ENCODE measurements around the gene LRRC59.
"Not testable (repeated sequence)": the region's sequence is repeated elsewhere in the genome, so short reads cannot be mapped to it uniquely, and the experiment has no call there.

The LRRC59 gene

GRCh38 chr17:50423553-50424159 lies 26.3 kb upstream of the LRRC59 start:
- TF ChIP-seq POLR2AphosphoS5 (IDR thresholded peaks at IDR 0.05; ENCODE audit: low read depth, low read length) (no peak), POLR2A (IDR thresholded peaks at IDR 0.05; ENCODE audit: low read depth, low read length) (no peak), TAF1 (IDR thresholded peaks at IDR 0.05; ENCODE audit: borderline replicate concordance, low read depth, low read length) (no peak)
- FAIRE-seq (no peak), DNase-seq (ENCODE audit: insufficient read length) (no peak)

GRCh38 chr17:50422738-50423137 lies 25.4 kb upstream of the LRRC59 start:
- DNase-seq (ENCODE audit: insufficient read length), result no peak
- no peak for TF ChIP-seq POLR2AphosphoS5 (IDR thresholded peaks at IDR 0.05; ENCODE audit: low read depth, low read length)
- no peak for TF ChIP-seq TAF1 (IDR thresholded peaks at IDR 0.05; ENCODE audit: borderline replicate concordance, low read depth, low read length)
- FAIRE-seq, result no peak

- DNase-seq (ENCODE audit: insufficient read length) (no peak), FAIRE-seq (no peak)
- TF ChIP-seq POLR2A (IDR thresholded peaks at IDR 0.05; ENCODE audit: low read depth, low read length), result no peak
Measured at GRCh38 chr17:50421308-50422051, 24.2 kb upstream of the LRRC59 start.

GRCh38 chr17:50420419-50421112 lies 23.2 kb upstream of the LRRC59 start:
- no peak for DNase-seq (ENCODE audit: insufficient read length)
- TF ChIP-seq POLR2AphosphoS5 (IDR thresholded peaks at IDR 0.05; ENCODE audit: low read depth, low read length), result no peak
- no peak for TF ChIP-seq POLR2A (IDR thresholded peaks at IDR 0.05; ENCODE audit: low read depth, low read length)
- no peak for TF ChIP-seq TAF1 (IDR thresholded peaks at IDR 0.05; ENCODE audit: borderline replicate concordance, low read depth, low read length)

GRCh38 chr17:50419577-50419976 lies 22.3 kb upstream of the LRRC59 start:
- not testable (repeated sequence) for FAIRE-seq; DNase-seq (ENCODE audit: insufficient read length)

More at GRCh38 chr17:50420419-50421112, 23.2 kb upstream of the LRRC59 start:
- no peak for FAIRE-seq

- DNase-seq (ENCODE audit: insufficient read length) (no peak), FAIRE-seq (no peak)
- TF ChIP-seq TAF1 (IDR thresholded peaks at IDR 0.05; ENCODE audit: borderline replicate concordance, low read depth, low read length) (no peak), POLR2A (IDR thresholded peaks at IDR 0.05; ENCODE audit: low read depth, low read length) (no peak), POLR2AphosphoS5 (IDR thresholded peaks at IDR 0.05; ENCODE audit: low read depth, low read length) (no peak)
Measured at GRCh38 chr17:50414808-50415207, 17.5 kb upstream of the LRRC59 start.

GRCh38 chr17:50412188-50412732 lies 14.9 kb upstream of the LRRC59 start:
- no peak for DNase-seq (ENCODE audit: insufficient read length)
- FAIRE-seq, result no peak
- TF ChIP-seq POLR2AphosphoS5 (IDR thresholded peaks at IDR 0.05; ENCODE audit: low read depth, low read length) (no peak), TAF1 (IDR thresholded peaks at IDR 0.05; ENCODE audit: borderline replicate concordance, low read depth, low read length) (no peak), POLR2A (IDR thresholded peaks at IDR 0.05; ENCODE audit: low read depth, low read length) (no peak)

- FAIRE-seq (no peak), DNase-seq (ENCODE audit: insufficient read length) (no peak)
- TF ChIP-seq POLR2AphosphoS5 (IDR thresholded peaks at IDR 0.05; ENCODE audit: low read depth, low read length) (no peak), TAF1 (IDR thresholded peaks at IDR 0.05; ENCODE audit: borderline replicate concordance, low read depth, low read length) (no peak), POLR2A (IDR thresholded peaks at IDR 0.05; ENCODE audit: low read depth, low read length) (no peak)
Measured at GRCh38 chr17:50407921-50408320, 10.6 kb upstream of the LRRC59 start.

GRCh38 chr17:50406578-50406977 lies 9.3 kb upstream of the LRRC59 start:
- TF ChIP-seq TAF1 (IDR thresholded peaks at IDR 0.05; ENCODE audit: borderline replicate concordance, low read depth, low read length) (no peak), POLR2A (IDR thresholded peaks at IDR 0.05; ENCODE audit: low read depth, low read length) (no peak), POLR2AphosphoS5 (IDR thresholded peaks at IDR 0.05; ENCODE audit: low read depth, low read length) (no peak)
- no peak for DNase-seq (ENCODE audit: insufficient read length)
- no peak for FAIRE-seq

GRCh38 chr17:50405351-50405750 lies 8.0 kb upstream of the LRRC59 start:
- not testable (repeated sequence) for FAIRE-seq; DNase-seq (ENCODE audit: insufficient read length)

- not testable (repeated sequence) for FAIRE-seq; DNase-seq (ENCODE audit: insufficient read length)
Measured at GRCh38 chr17:50399591-50399990, 2.3 kb upstream of the LRRC59 start.

GRCh38 chr17:50398672-50399071 lies 1.3 kb upstream of the LRRC59 start:
- FAIRE-seq; DNase-seq (ENCODE audit: insufficient read length): not testable (repeated sequence)

GRCh38 chr17:50397919-50398285 lies 579 bp upstream of the LRRC59 start:
- DNase-seq (ENCODE audit: insufficient read length) (no peak), FAIRE-seq (no peak)
- TF ChIP-seq POLR2A (IDR thresholded peaks at IDR 0.05; ENCODE audit: low read depth, low read length) (no peak), TAF1 (IDR thresholded peaks at IDR 0.05; ENCODE audit: borderline replicate concordance, low read depth, low read length) (no peak), POLR2AphosphoS5 (IDR thresholded peaks at IDR 0.05; ENCODE audit: low read depth, low read length) (no peak)
